Natural killer cell treated with Interleukin-12 subunit alpha and Interleukin-12 subunit beta and Interleukin-15 and Interleukin-18, amount 100 ng/mL, for 72 hours (primary cell): ENCODE results near the gene LILRA6. TPM values are rescaled to one million over a fixed set of nuclear protein-coding genes. Genes with fewer than 3 reads are reported as not detected.
A peak's percentile ranks its signal among the peaks of the same experiment; 100 is the strongest.
"Not testable (repeated sequence)": the region's sequence is repeated elsewhere in the genome, so short reads cannot be mapped to it uniquely, and the experiment has no call there.

Experiments
- ATAC-seq, 2 donors: fragments of 150-1000 bp; cut with Tn5 transposase in 1 of 2; sonication (Bioruptor Pico), chemical (Tn5 transposase) in 1 of 2; 2 replicates each; pipeline ENCODE4 v1.10.0; 2021
- DNase-seq: peaks from one replicate; pipeline ENCODE4 v3.0.0; 2022; ENCODE audit warnings: low spot score
- H3K27ac Mint-ChIP-seq, 2 donors: 1 replicate in 1 of 2; 2 replicates in 1 of 2; pipeline ENCODE4 v1.8.0; 2022; ENCODE audit warnings: mixed read lengths in 2 of 2, mild to moderate bottlenecking in 1 of 2, moderate library complexity in 1 of 2
- H3K27me3 Mint-ChIP-seq, 2 donors: 1 replicate in 1 of 2; 2 replicates in 1 of 2; pipeline ENCODE4 v1.8.0; 2022; ENCODE audit warnings: mixed read lengths in 2 of 2
- H3K36me3 Mint-ChIP-seq: one replicate; pipeline ENCODE4 v1.8.0; 2022; ENCODE audit warnings: mixed read lengths
- H3K4me1 Mint-ChIP-seq, 2 donors: 1 replicate in 1 of 2; 2 replicates in 1 of 2; pipeline ENCODE4 v1.8.0; 2022; ENCODE audit warnings: low read depth in 2 of 2, mixed read lengths in 2 of 2, mild to moderate bottlenecking in 1 of 2
- H3K4me3 Mint-ChIP-seq: one replicate; pipeline ENCODE4 v1.8.0; 2022; ENCODE audit warnings: mixed read lengths
- H3K9me3 Mint-ChIP-seq: 2 replicates; pipeline ENCODE4 v1.8.0; 2022; ENCODE audit warnings: mixed read lengths
- total RNA-seq, 2 donors: library from RNA; stranded (reverse); gene quantifications; one replicate each; pipeline ENCODE4 v1.2.3, GENCODE V29; 2022

The LILRA6 gene
- total RNA-seq = under 1 TPM in 1 of 2 donors, not detected in 1; 0.47 TPM

- not testable (repeated sequence) for H3K27ac Mint-ChIP-seq, H3K4me1 Mint-ChIP-seq, ATAC-seq, H3K27me3 Mint-ChIP-seq, H3K4me3 Mint-ChIP-seq, H3K36me3 Mint-ChIP-seq, DNase-seq, H3K9me3 Mint-ChIP-seq
Measured at GRCh38 chr19:54242646-54243045, at the start of gene LILRA6. LILRA6 (minus strand) TSS chr19:54242790.

GRCh38 chr19:54289160-54289559, 46.6 kb upstream of the LILRA6 start:
- not testable (repeated sequence) for H3K9me3 Mint-ChIP-seq, H3K4me3 Mint-ChIP-seq, H3K36me3 Mint-ChIP-seq, DNase-seq, H3K27ac Mint-ChIP-seq, H3K4me1 Mint-ChIP-seq
- H3K27me3 Mint-ChIP-seq = peaks cover 17 to 37% of the 10 kb centered on the region in 2 donors
- ATAC-seq = peak in 1 of 2 donors; percentile 53

GRCh38 chr19:54287456-54287855, 44.9 kb upstream of the LILRA6 start:
- no peak overlapping the region for H3K4me3 Mint-ChIP-seq
- H3K9me3 Mint-ChIP-seq = no peaks in the 10 kb centered on the region
- H3K36me3 Mint-ChIP-seq = no peaks in the 10 kb centered on the region
- ATAC-seq = no peak
- peaks cover 11 to 23% of the 10 kb centered on the region in 2 donors for H3K27me3 Mint-ChIP-seq
- H3K27ac Mint-ChIP-seq = no peak overlapping the region
- peaks cover 6 to 11% of the 10 kb centered on the region in 2 donors for H3K4me1 Mint-ChIP-seq
- no peak for DNase-seq

GRCh38 chr19:54286283-54286682, 43.7 kb upstream of the LILRA6 start:
- ATAC-seq = peak in 1 of 2 donors; percentile 7
- H3K9me3 Mint-ChIP-seq, H3K36me3 Mint-ChIP-seq, H3K27ac Mint-ChIP-seq, H3K4me3 Mint-ChIP-seq, DNase-seq: not testable (repeated sequence)
- H3K4me1 Mint-ChIP-seq = peaks cover 6 to 11% of the 10 kb centered on the region in 2 donors
- H3K27me3 Mint-ChIP-seq = peaks cover 18 to 24% of the 10 kb centered on the region in 2 donors

- H3K9me3 Mint-ChIP-seq = not testable (repeated sequence)
- peak; percentile 67 to 71 for ATAC-seq
- H3K27me3 Mint-ChIP-seq = peaks cover 21 to 22% of the 10 kb centered on the region in 2 donors
Measured at GRCh38 chr19:54285427-54286056, 43.0 kb upstream of the LILRA6 start.

GRCh38 chr19:54282686-54283470, 40.3 kb upstream of the LILRA6 start:
- H3K9me3 Mint-ChIP-seq = no peaks in the 10 kb centered on the region
- no peak overlapping the region for H3K4me3 Mint-ChIP-seq
- no peaks in the 10 kb centered on the region for H3K36me3 Mint-ChIP-seq
- H3K4me1 Mint-ChIP-seq = peaks cover 6 to 11% of the 10 kb centered on the region in 2 donors
- no peak overlapping the region for H3K27ac Mint-ChIP-seq
- ATAC-seq = no peak
- DNase-seq = no peak
- H3K27me3 Mint-ChIP-seq = peaks cover 15% of the 10 kb centered on the region in 2 donors

More at GRCh38 chr19:54285427-54286056, 43.0 kb upstream of the LILRA6 start:
- H3K4me1 Mint-ChIP-seq = peaks cover 6 to 11% of the 10 kb centered on the region in 2 donors
- H3K4me3 Mint-ChIP-seq, DNase-seq, H3K27ac Mint-ChIP-seq, H3K36me3 Mint-ChIP-seq: not testable (repeated sequence)

GRCh38 chr19:54281729-54282075, 39.1 kb upstream of the LILRA6 start:
- DNase-seq, ATAC-seq, H3K9me3 Mint-ChIP-seq, H3K27ac Mint-ChIP-seq, H3K4me3 Mint-ChIP-seq, H3K36me3 Mint-ChIP-seq: not testable (repeated sequence)
- peaks cover 6 to 11% of the 10 kb centered on the region in 2 donors for H3K4me1 Mint-ChIP-seq
- peaks cover 8 to 15% of the 10 kb centered on the region in 2 donors for H3K27me3 Mint-ChIP-seq

- peaks cover 6 to 9% of the 10 kb centered on the region in 2 donors for H3K4me1 Mint-ChIP-seq
- no peak for ATAC-seq
- H3K27me3 Mint-ChIP-seq = peaks cover 8 to 15% of the 10 kb centered on the region in 2 donors
- peak within 1 kb of the TSS; percentile 36 for H3K4me3 Mint-ChIP-seq
- peak within 1 kb of the TSS in 1 of 2 donors; percentile 23 for H3K27ac Mint-ChIP-seq
- no peaks in the 10 kb centered on the region for H3K9me3 Mint-ChIP-seq
- no peaks in the 10 kb centered on the region for H3K36me3 Mint-ChIP-seq
- DNase-seq = no peak
Measured at GRCh38 chr19:54281007-54281728, 38.6 kb upstream of the LILRA6 start, which contains the start of gene LILRB2. LILRB2 (minus strand) TSS chr19:54281110; CDS start chr19:54280496, 614 bp downstream.

GRCh38 chr19:54280441-54280840, 37.9 kb upstream of the LILRA6 start:
- ATAC-seq, H3K9me3 Mint-ChIP-seq, DNase-seq, H3K4me1 Mint-ChIP-seq, H3K36me3 Mint-ChIP-seq: not testable (repeated sequence)
- Mint-ChIP-seq H3K27me3 (peaks cover 8 to 17% of the 10 kb centered on the region in 2 donors), H3K27ac (peak overlapping the region in 1 of 2 donors; percentile 23), H3K4me3 (peak overlapping the region; percentile 36)

- not testable (repeated sequence) for H3K27ac Mint-ChIP-seq, H3K4me1 Mint-ChIP-seq, H3K9me3 Mint-ChIP-seq, DNase-seq, ATAC-seq, H3K4me3 Mint-ChIP-seq, H3K36me3 Mint-ChIP-seq
- H3K27me3 Mint-ChIP-seq = peaks cover 8 to 19% of the 10 kb centered on the region in 2 donors
Measured at GRCh38 chr19:54280025-54280424, 37.4 kb upstream of the LILRA6 start.

- Mint-ChIP-seq H3K36me3 (no peaks in the 10 kb centered on the region), H3K27me3 (peaks cover 8 to 19% of the 10 kb centered on the region in 2 donors), H3K27ac (no peak overlapping the region), H3K4me1 (peaks cover 0 to 2% of the 10 kb centered on the region in 2 donors), H3K4me3 (no peak overlapping the region), H3K9me3 (no peaks in the 10 kb centered on the region)
- ATAC-seq (no peak), DNase-seq (no peak)
Measured at GRCh38 chr19:54279406-54279962, 36.9 kb upstream of the LILRA6 start.

- H3K36me3 Mint-ChIP-seq, H3K9me3 Mint-ChIP-seq, H3K27ac Mint-ChIP-seq, H3K4me3 Mint-ChIP-seq, DNase-seq, ATAC-seq, H3K4me1 Mint-ChIP-seq: not testable (repeated sequence)
- peaks cover 16 to 25% of the 10 kb centered on the region in 2 donors for H3K27me3 Mint-ChIP-seq
Measured at GRCh38 chr19:54278571-54279195, 36.1 kb upstream of the LILRA6 start.

- ATAC-seq = not testable (repeated sequence)
Measured at GRCh38 chr19:54278056-54278455, 35.5 kb upstream of the LILRA6 start.

More at GRCh38 chr19:54278056-54278455, 35.5 kb upstream of the LILRA6 start:
- H3K27me3 Mint-ChIP-seq = peaks cover 19 to 27% of the 10 kb centered on the region in 2 donors
- not testable (repeated sequence) for H3K36me3 Mint-ChIP-seq, H3K9me3 Mint-ChIP-seq, H3K27ac Mint-ChIP-seq, DNase-seq, H3K4me1 Mint-ChIP-seq, H3K4me3 Mint-ChIP-seq
